Measurements from ENCODE around the gene ARHGDIB. TPM values are rescaled to one million over a fixed set of nuclear protein-coding genes. Genes with fewer than 3 reads are reported as not detected.

The ARHGDIB gene
- polyA plus RNA-seq, 1 experiment, result 8.9 TPM

- H3K4me3 ChIP-seq (ENCODE audit: low read depth, low read length), result no peak overlapping the region
- TF ChIP-seq CTCF (IDR thresholded peaks at IDR 0.05; ENCODE audit: low read depth, low read length), result no peak
- ChIA-PET CTCF (no interaction called here), POLR2A (no interaction called here)
- no peak for DNase-seq (ENCODE audit: low read depth, low spot score)
- H3K27ac ChIP-seq (ENCODE audit: low read depth, low read length), result no peak overlapping the region
- H3K9me3 ChIP-seq (ENCODE audit: control insufficient read depth, insufficient read depth, low read length), result no peaks in the 10 kb centered on the region
- H3K27me3 ChIP-seq (ENCODE audit: control insufficient read depth, insufficient read depth, low read length), result no peaks in the 10 kb centered on the region
Measured at GRCh38 chr12:14923944-14924343, 37.5 kb downstream of the ARHGDIB start.

GRCh38 chr12:14921218-14921617, 40.2 kb downstream of the ARHGDIB start:
- DNase-seq (ENCODE audit: low read depth, low spot score), result no peak
- Histone ChIP-seq H3K27ac (ENCODE audit: low read depth, low read length) (no peak overlapping the region), H3K27me3 (ENCODE audit: control insufficient read depth, insufficient read depth, low read length) (no peaks in the 10 kb centered on the region), H3K9me3 (ENCODE audit: control insufficient read depth, insufficient read depth, low read length) (no peaks in the 10 kb centered on the region), H3K4me3 (ENCODE audit: low read depth, low read length) (no peak overlapping the region)
- ChIA-PET POLR2A (no interaction called here), CTCF (no interaction called here)
- TF ChIP-seq CTCF (IDR thresholded peaks at IDR 0.05; ENCODE audit: low read depth, low read length), result no peak

- Histone ChIP-seq H3K4me3 (ENCODE audit: low read depth, low read length) (no peak overlapping the region), H3K27me3 (ENCODE audit: control insufficient read depth, insufficient read depth, low read length) (no peaks in the 10 kb centered on the region), H3K9me3 (ENCODE audit: control insufficient read depth, insufficient read depth, low read length) (no peaks in the 10 kb centered on the region), H3K27ac (ENCODE audit: low read depth, low read length) (no peak overlapping the region)
- TF ChIP-seq CTCF (IDR thresholded peaks at IDR 0.05; ENCODE audit: low read depth, low read length), result no peak
- ChIA-PET POLR2A (no interaction called here), CTCF (no interaction called here)
- no peak for DNase-seq (ENCODE audit: low read depth, low spot score)
Measured at GRCh38 chr12:14920475-14921126, 40.8 kb downstream of the ARHGDIB start.

GRCh38 chr12:14919455-14919854, 41.9 kb downstream of the ARHGDIB start:
- no peak overlapping the region for H3K4me3 ChIP-seq (ENCODE audit: low read depth, low read length)
- CTCF ChIA-PET, result no interaction called here
- POLR2A ChIA-PET, result no interaction called here
- no peak for TF ChIP-seq CTCF (IDR thresholded peaks at IDR 0.05; ENCODE audit: low read depth, low read length)
- no peaks in the 10 kb centered on the region for H3K9me3 ChIP-seq (ENCODE audit: control insufficient read depth, insufficient read depth, low read length)
- H3K27me3 ChIP-seq (ENCODE audit: control insufficient read depth, insufficient read depth, low read length), result no peaks in the 10 kb centered on the region
- H3K27ac ChIP-seq (ENCODE audit: low read depth, low read length), result no peak overlapping the region
- no peak for DNase-seq (ENCODE audit: low read depth, low spot score)

- ChIA-PET CTCF (interaction anchor here (0.6 kb wide), 1 partner anchor 86 kb away, joined by 3 read pairs; no protein-coding TSS in a partner anchor), POLR2A (no interaction called here)
- H3K27me3 ChIP-seq (ENCODE audit: control insufficient read depth, insufficient read depth, low read length), result no peaks in the 10 kb centered on the region
- no peak overlapping the region for H3K4me3 ChIP-seq (ENCODE audit: low read depth, low read length)
- no peak for TF ChIP-seq CTCF (IDR thresholded peaks at IDR 0.05; ENCODE audit: low read depth, low read length)
- H3K9me3 ChIP-seq (ENCODE audit: control insufficient read depth, insufficient read depth, low read length), result no peaks in the 10 kb centered on the region
- H3K27ac ChIP-seq (ENCODE audit: low read depth, low read length), result no peak overlapping the region
- DNase-seq (ENCODE audit: low read depth, low spot score), result no peak
Measured at GRCh38 chr12:14915736-14916135, 45.7 kb downstream of the ARHGDIB start.
